ENCODE measurements around the gene RALGAPB.
"Not testable (repeated sequence)": the region's sequence is repeated elsewhere in the genome, so short reads cannot be mapped to it uniquely, and the experiment has no call there.

The RALGAPB gene

GRCh38 chr20:38589967-38590675 lies 117.5 kb downstream of the RALGAPB start:
- no peak for DNase-seq

DNA sequence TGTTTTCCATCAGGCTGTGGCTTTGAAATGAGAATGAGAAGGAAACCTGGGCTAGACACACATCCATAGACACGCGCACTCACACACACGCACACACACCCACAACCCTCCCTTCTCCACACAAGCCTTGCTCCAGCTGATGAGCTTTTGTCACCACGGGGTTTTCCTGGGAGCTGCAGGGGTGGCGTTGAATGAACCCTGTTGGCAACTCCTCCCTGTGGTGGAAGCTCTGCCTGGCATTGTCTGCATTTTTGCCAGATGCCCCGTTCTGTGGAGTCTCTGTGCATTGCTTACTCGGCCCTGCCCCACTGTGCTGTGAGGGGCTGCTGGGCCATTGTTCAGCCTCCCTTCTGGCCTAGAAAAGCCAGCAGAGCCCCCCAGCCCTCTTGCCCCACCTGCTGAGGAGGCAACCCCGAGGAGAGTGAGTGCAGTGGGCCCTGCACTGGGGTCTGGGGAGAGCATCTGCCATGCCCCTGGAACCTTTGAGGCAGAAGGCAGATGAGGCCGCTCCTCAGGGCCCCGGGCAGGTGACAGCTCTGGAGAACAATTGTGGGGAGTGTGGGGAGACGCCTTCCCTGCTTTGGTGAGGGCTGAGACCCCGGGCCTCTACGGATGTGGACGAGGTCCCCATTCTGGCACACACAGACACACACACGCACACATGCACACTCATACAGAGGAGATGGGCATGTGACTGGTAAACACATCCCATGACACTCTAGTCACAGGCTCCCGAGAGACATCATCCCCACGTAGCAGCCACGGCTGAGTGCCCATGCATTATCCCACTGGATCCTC lies 118.2 kb downstream of the RALGAPB start:
- DNase-seq: no peak

DNA sequence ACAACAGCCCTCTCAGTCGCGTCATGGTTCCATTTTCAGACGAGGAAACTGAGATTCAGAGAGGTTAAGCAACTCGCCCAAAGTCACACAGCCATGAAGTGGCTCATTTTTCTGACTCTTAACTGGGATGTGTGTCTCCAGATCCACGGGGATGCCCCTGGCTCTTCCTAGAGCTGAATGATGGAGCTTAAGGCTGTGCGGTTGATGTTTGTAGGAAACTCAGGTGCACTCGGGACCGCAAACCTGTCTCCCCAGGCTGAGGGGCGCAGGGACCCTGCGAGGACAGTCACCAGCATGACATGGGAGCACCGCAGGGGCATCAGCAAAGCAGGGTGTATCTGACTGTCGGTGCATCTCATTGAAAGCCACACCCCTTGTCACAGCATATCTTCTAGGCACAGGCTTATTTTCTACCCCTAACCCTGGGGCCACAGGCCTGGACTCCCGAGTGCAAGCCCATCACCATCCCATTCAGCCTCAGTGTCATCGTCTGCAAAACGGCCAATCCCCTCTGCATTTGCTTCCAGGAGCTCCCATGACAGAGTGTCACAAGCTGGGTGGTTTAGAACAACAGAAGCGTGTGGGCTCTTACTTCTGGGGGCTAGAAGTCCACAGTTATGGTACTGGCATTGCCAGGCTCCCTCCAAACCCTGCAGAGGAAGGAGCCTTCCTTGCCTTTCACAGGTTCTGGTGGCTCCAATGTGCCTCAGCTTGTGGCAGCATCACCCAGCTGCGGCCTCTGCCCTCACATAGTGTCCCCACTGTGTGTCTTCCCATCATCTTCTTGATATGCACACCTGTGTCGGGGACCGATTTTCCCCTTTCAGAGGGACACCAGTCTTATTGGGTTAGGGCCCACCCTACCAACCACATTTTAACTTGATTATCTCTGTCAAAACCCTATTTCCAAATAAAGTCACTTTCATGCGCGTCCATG lies 119.1 kb downstream of the RALGAPB start:
- DNase-seq: no peak

GRCh38 chr20:38592411-38592790 lies 119.8 kb downstream of the RALGAPB start:
- not testable (repeated sequence) for DNase-seq

- DNase-seq: not testable (repeated sequence)
These were observed 121.6 kb downstream of the RALGAPB start for GRCh38 chr20:38594281-38594680.

GRCh38 chr20:38595886-38596285 lies 123.2 kb downstream of the RALGAPB start:
- not testable (repeated sequence) for DNase-seq

DNA sequence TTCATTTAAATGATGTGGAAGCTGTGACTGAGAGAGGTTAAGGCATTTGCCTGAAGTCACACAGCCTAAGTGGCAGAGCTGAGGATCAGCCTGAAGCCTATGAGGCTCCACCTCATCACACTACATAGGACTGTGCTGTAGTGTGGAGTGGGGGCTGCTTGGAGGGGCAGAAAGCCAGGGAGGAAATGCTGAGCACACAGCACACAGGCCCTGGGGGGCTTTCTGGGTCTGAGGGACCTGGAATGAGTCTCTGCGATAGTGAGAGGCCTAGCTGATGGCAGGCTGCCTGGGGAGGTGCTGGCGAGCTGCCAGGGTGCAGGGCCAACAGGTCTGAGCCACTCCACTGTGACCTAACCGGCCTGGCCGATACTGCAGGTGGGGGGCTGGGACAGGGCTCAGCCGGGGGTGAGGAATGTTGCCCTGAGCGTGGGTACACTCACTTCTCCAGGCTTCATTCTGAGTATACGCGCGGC lies 126.8 kb downstream of the RALGAPB start:
- DNase-seq: no peak

GRCh38 chr20:38600057-38600456 lies 127.4 kb downstream of the RALGAPB start:
- DNase-seq: no peak

DNA sequence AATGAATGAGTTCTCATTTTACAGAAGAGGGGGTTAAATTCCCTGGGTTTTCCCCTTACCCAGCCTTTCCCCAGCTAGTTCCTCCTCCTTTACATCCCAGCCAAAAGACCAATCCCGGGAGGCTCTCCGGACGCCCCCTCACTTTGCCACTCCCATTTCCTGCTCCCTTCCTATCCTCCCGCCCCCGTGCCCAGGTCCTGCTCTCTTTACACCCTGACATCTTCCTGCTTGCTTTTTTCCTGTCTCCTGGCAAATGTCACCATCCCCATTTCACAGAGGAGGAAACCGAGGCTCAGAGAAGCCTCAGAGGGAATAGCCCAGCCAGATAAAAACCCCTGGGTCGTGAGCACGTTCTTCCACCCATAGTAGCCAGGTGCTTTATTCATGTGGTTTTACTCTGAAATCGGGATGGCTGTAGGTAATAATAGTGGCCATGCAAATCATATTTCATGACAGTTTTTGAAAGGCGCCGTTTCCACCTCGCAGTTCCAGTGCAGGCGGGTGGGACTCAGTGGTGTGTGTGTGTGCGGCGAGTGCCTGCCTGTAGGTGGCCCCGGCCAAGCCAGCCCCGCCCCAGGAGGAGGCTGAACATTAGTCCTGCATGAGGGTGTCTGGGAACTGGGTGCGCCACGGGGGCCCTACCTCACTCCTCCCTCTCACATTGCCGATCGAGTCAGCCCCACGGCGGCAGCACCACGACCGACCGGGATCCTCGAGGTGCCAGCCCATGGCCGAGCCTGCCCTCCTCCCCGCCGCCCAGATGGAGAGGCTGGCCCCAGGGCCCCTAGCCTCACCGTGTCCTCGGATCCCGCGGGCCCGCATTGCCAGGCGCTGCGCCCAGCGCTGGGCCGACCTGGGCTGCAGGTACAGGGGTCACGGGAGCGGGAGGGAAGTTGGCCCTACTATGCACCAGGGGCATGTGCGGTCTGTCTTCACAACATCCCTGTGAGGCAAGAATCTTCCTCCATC lies 128.9 kb downstream of the RALGAPB start, which contains the start of gene ARHGAP40:
ARHGAP40 (plus strand) TSS at position 594 of the 969 bp plus-strand sequence.
- no peak for DNase-seq

DNA sequence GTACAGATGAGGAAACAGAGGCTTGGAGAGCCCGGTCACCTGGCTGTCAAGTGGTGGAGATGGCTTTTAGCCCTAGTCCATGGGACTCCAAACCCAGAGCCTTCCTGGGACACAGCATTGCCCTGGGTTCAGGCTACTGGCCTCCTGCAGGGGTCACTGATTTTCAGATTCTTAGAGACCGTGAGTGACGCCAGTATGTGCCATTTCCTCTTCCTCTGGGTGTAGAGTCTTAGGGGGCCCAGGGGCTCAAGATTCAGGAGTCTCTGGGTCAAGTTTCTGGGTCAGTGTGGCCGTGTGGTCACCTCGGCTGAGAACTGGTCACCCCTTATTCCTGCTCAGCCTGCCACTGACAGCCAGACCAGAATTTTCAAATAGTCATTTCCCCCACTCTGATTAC lies 129.5 kb downstream of the RALGAPB start:
- DNase-seq: no peak

DNA sequence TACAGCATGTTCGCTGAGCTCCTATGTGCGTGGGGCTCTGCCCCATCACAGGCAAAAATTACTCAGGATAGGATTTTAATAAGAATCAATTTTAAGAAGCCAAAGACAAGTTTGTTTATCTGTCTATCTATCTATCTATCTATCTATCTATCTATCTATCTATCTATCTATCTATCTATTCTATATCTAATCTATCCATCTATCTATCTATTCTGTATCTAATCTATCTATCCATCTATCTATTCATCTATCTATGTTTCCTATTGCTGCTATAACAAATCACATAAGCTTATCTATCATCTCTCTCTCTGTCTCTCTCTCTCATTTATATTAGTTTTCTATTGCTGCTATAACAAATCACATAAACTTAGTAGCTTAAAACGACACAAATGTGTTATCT lies 130.6 kb downstream of the RALGAPB start:
- DNase-seq: no peak

- no peak for DNase-seq
These were observed 132.2 kb downstream of the RALGAPB start for GRCh38 chr20:38604873-38605303.

GRCh38 chr20:38607351-38607750 lies 134.7 kb downstream of the RALGAPB start:
- DNase-seq: no peak

- DNase-seq: no peak
These were observed 135.5 kb downstream of the RALGAPB start for GRCh38 chr20:38608188-38608587.

GRCh38 chr20:38609815-38610214 lies 137.2 kb downstream of the RALGAPB start:
- no peak for DNase-seq

GRCh38 chr20:38610521-38610920 lies 137.9 kb downstream of the RALGAPB start:
- no peak for DNase-seq

DNA sequence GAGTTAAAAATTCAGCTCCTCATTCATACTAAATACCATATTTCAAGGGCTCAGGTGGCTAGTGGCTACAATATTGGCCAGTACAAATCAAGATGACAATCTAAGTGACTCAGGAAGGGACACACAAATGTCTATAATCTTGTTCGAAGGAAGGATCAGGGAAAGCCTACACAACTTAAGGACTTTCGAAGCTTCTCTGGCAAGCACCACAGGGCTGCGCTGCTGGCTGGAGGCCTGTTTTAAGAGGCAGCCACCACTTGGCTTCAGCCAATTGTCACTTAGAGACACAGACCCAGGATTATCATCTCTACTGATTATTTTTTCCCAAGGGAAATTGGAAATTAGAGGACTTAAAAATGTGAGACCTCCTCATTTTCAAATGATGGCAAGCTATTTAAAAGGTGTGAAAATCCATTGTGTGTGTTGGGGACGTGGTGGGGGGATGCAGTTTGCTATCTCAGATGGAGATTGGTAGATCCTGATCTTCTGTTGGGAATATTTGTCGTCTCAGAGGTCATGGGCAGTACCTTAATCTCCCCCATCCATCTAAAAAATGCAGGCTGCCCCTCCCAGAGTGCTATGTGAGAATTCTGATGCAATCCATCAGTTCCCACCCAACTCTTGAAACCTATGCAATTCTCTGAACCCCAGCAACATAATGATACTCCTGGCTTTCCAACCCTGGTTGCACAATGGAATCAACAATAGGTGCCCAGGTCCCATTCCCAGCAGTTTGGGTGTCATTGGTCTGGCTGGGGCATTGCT lies 140.3 kb downstream of the RALGAPB start:
- no peak for DNase-seq

DNA sequence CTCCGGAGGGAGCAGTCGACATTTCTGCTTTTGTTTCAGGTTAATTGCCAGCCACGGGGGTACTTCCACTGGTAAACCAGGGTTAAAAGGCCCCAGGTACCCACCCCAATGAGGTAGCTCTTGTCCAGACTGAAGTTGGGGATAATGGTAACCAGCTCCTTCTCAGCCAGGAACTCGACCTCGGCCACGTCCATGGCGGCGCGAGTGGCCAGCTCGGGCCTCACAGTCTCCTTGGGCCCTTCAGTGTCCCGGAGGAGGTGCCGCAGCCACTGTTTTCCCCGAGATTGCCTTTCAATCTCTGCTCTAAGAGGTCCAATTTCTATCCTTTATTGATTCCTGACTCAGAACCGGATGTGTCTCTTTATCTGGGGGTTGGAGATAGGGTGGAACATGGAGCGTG lies 142.6 kb downstream of the RALGAPB start:
- no peak for DNase-seq

DNA sequence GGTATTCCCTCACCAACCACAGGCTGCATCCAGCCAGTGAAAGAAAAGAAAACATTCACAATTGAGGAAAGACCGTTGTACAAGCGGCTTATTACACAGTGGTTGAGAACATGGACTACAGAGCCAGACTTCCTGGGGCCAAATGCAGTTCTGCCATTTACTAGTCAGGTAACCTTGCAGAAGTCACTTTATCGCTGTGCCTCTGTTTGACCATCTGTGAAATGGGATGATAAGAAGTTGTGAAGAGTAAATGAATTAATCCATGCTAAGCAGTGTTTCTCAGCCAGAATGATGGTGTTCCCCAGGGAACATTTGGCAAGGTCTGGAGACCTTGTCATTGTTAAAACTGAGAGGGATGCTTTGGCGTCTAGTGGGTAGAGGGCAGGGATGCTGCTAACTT lies 143.8 kb downstream of the RALGAPB start:
- no peak for DNase-seq

- DNase-seq: no peak
These were observed 144.6 kb downstream of the RALGAPB start for GRCh38 chr20:38617011-38617829.
